GM23248 (cell line): ENCODE measurements around the gene RIPOR3.

Experiments
- EZH2 ChIP-seq: fragments of 200-600 bp; sonication (generic); IDR thresholded peaks from 2 replicates; pipeline ENCODE4 v1.6.1; 2018; ENCODE audit warnings: antibody characterized with exemption, mild to moderate bottlenecking; ENCODE audit not compliant: insufficient read depth, poor library complexity, severe bottlenecking
- EZH2phosphoT487 ChIP-seq: fragments of 200-600 bp; sonication (generic); IDR thresholded peaks from 2 replicates; pipeline ENCODE4 v1.6.1; 2018; ENCODE audit warnings: antibody characterized with exemption, moderate library complexity, mild to moderate bottlenecking, low read depth; ENCODE audit not compliant: insufficient read depth

DNA sequence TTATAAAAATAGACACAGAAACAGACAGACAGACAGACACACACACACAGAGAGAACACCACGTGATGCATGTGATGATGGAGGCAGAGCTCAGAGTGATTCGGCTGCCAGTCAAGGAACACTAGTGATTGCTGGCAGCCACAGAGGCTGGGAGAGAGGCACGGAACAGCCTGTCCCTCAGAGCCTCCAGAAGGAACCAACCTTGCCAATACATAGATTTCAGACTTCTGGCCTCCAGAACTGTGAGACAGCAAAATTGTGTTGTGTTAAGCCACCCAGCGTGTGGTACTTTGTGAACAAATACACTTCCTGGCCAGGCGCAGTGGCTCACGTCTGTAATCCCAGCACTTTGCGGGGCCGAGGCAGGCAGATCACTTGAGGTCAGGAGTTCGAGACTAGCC, 30.5 kb upstream of the RIPOR3 start:
- TF ChIP-seq EZH2phosphoT487, result no peak
- TF ChIP-seq EZH2, result no peak
